Kidney tubule cell (primary cell): ENCODE measurements around the gene OR5H14.

Source experiments
- DNase-seq: peaks from one replicate; pipeline ENCODE4 v3.0.0-alpha.2; 2018; ENCODE audit warnings: low spot score

The OR5H14 gene

GRCh38 chr3:98199020-98199419 lies 51.7 kb downstream of the OR5H14 start:
- DNase-seq: peak; percentile 40
